Activated CD4-positive, alpha-beta T cell treated with anti-CD3 and anti-CD28 coated beads, Interleukin-2, amount 10 ng/mL, durations not matched to agents 24 days and 14 days (primary cell): ENCODE results near the gene SLC38A3. TPM values are rescaled to one million over a fixed set of nuclear protein-coding genes. Genes with fewer than 3 reads are reported as not detected.

Experiments used
- DNase-seq: peaks from one replicate; pipeline ENCODE4 v3.0.0; 2022
- H3K27ac Mint-ChIP-seq: one replicate; pipeline ENCODE4 v1.8.0; 2022; ENCODE audit warnings: mild to moderate bottlenecking, mixed read lengths
- H3K27me3 Mint-ChIP-seq: one replicate; pipeline ENCODE4 v1.8.0; 2022; ENCODE audit warnings: mixed read lengths
- H3K36me3 Mint-ChIP-seq: one replicate; pipeline ENCODE4 v1.8.0; 2022; ENCODE audit warnings: low read depth, mild to moderate bottlenecking, mixed read lengths
- H3K4me1 Mint-ChIP-seq: one replicate; pipeline ENCODE4 v1.8.0; 2021; ENCODE audit warnings: mixed read lengths
- H3K4me3 Mint-ChIP-seq: one replicate; pipeline ENCODE4 v1.8.0; 2022; ENCODE audit warnings: mild to moderate bottlenecking, moderate library complexity, mixed read lengths
- H3K9me3 Mint-ChIP-seq: one replicate; pipeline ENCODE4 v1.8.0; 2021; ENCODE audit warnings: mixed read lengths
- intact Hi-C: fragments of 100-400 bp; cut with micrococcal nuclease; formaldehyde crosslinking; loops from one replicate; pipeline ENCODE4 v1.15.1; 2023
- total RNA-seq: library from RNA; stranded (reverse); gene quantifications from 2 replicates; pipeline ENCODE4 v1.2.3, GENCODE V29; 2022

SLC38A3 gene
- total RNA-seq, 1 donor from 2014 or later = not detected

GRCh38 chr3:50230794-50231125, 25.7 kb downstream of the SLC38A3 start:
- Mint-ChIP-seq H3K4me3 (no peak overlapping the region), H3K4me1 (peaks cover 34% of the 10 kb centered on the region), H3K36me3 (peaks cover 2% of the 10 kb centered on the region), H3K27me3 (no peaks in the 10 kb centered on the region), H3K27ac (no peak overlapping the region), H3K9me3 (no peaks in the 10 kb centered on the region)
- intact Hi-C loops = no loop called here
- DNase-seq = no peak

GRCh38 chr3:50231581-50231980, 26.5 kb downstream of the SLC38A3 start:
- Mint-ChIP-seq H3K4me1 (peaks cover 29% of the 10 kb centered on the region), H3K27ac (no peak overlapping the region), H3K9me3 (no peaks in the 10 kb centered on the region), H3K36me3 (peaks cover 2% of the 10 kb centered on the region), H3K4me3 (no peak overlapping the region), H3K27me3 (no peaks in the 10 kb centered on the region)
- intact Hi-C loops = no loop called here
- no peak for DNase-seq

GRCh38 chr3:50232303-50232702, 27.2 kb downstream of the SLC38A3 start:
- no peak overlapping the region for H3K27ac Mint-ChIP-seq

GRCh38 chr3:50233176-50233575, 28.1 kb downstream of the SLC38A3 start:
- Mint-ChIP-seq H3K36me3 (peaks cover 8% of the 10 kb centered on the region), H3K9me3 (no peaks in the 10 kb centered on the region), H3K27ac (no peak overlapping the region), H3K4me1 (peaks cover 21% of the 10 kb centered on the region), H3K27me3 (no peaks in the 10 kb centered on the region), H3K4me3 (peak overlapping the region; percentile 8)
- no peak for DNase-seq
- intact Hi-C loops = no loop called here

More at GRCh38 chr3:50232303-50232702, 27.2 kb downstream of the SLC38A3 start:
- Mint-ChIP-seq H3K27me3 (no peaks in the 10 kb centered on the region), H3K36me3 (peaks cover 8% of the 10 kb centered on the region), H3K4me3 (no peak overlapping the region), H3K4me1 (peaks cover 24% of the 10 kb centered on the region), H3K9me3 (no peaks in the 10 kb centered on the region)
- no peak for DNase-seq
- intact Hi-C loops = no loop called here

GRCh38 chr3:50235716-50236483, 30.8 kb downstream of the SLC38A3 start, which contains the start of gene GNAI2:
TSS of gene GNAI2 (plus strand) at chr3:50236204. CDS start at chr3:50236336, 132 bp downstream.
- Mint-ChIP-seq H3K4me1 (peaks cover 31% of the 10 kb centered on the region), H3K9me3 (no peaks in the 10 kb centered on the region), H3K4me3 (peak within 1 kb of the TSS; percentile 99), H3K27ac (peak within 1 kb of the TSS; percentile 94), H3K27me3 (no peaks in the 10 kb centered on the region), H3K36me3 (peaks cover 21% of the 10 kb centered on the region)
- intact Hi-C loops = loop anchor here (1.0 to 5.0 kb wide), 7 partner anchors 9 to 1519 kb away; partner anchors contain the start of genes C3orf18, CISH, HEMK1 and IP6K1
- DNase-seq = peak; percentile 100

GRCh38 chr3:50236484-50237132, 31.5 kb downstream of the SLC38A3 start:
- Mint-ChIP-seq H3K27ac (peak overlapping the region; percentile 94), H3K9me3 (no peaks in the 10 kb centered on the region), H3K27me3 (no peaks in the 10 kb centered on the region), H3K36me3 (peaks cover 24% of the 10 kb centered on the region), H3K4me1 (peaks cover 35% of the 10 kb centered on the region), H3K4me3 (peak overlapping the region; percentile 99)
- intact Hi-C loops = loop anchor here (2.0 to 5.0 kb wide), 6 partner anchors 101 to 1519 kb away; partner anchors contain the start of genes C3orf18, CISH, HEMK1 and IP6K1
- no peak for DNase-seq

GRCh38 chr3:50237133-50237651, 32.1 kb downstream of the SLC38A3 start:
- Mint-ChIP-seq H3K27me3 (no peaks in the 10 kb centered on the region), H3K4me3 (peak overlapping the region; percentile 99), H3K36me3 (peaks cover 24% of the 10 kb centered on the region), H3K27ac (peak overlapping the region; percentile 94), H3K4me1 (peaks cover 40% of the 10 kb centered on the region), H3K9me3 (no peaks in the 10 kb centered on the region)
- intact Hi-C loops = loop anchor here (2.0 to 5.0 kb wide), 6 partner anchors 100 to 1520 kb away; partner anchors contain the start of genes C3orf18, CISH, HEMK1 and IP6K1
- DNase-seq = peak; percentile 85

- H3K36me3 Mint-ChIP-seq = peaks cover 27% of the 10 kb centered on the region
- intact Hi-C loops = loop anchor here (1.0 to 5.0 kb wide), 8 partner anchors 8 to 1521 kb away; partner anchors contain the start of genes C3orf18, CISH, HEMK1 and HYAL3
- H3K4me3 Mint-ChIP-seq = peak overlapping the region; percentile 99
- no peaks in the 10 kb centered on the region for H3K27me3 Mint-ChIP-seq
- H3K4me1 Mint-ChIP-seq = peaks cover 46% of the 10 kb centered on the region
- DNase-seq = peak; percentile 96
- no peaks in the 10 kb centered on the region for H3K9me3 Mint-ChIP-seq
- peak overlapping the region; percentile 94 for H3K27ac Mint-ChIP-seq
These were observed 32.9 kb downstream of the SLC38A3 start for GRCh38 chr3:50237754-50238548.

GRCh38 chr3:50238549-50239026, 33.5 kb downstream of the SLC38A3 start:
- Mint-ChIP-seq H3K4me3 (peak overlapping the region; percentile 99), H3K36me3 (peaks cover 28% of the 10 kb centered on the region), H3K27ac (peak overlapping the region; percentile 94), H3K9me3 (no peaks in the 10 kb centered on the region), H3K4me1 (peaks cover 48% of the 10 kb centered on the region), H3K27me3 (no peaks in the 10 kb centered on the region)
- intact Hi-C loops = loop anchor here (1.0 to 5.0 kb wide), 7 partner anchors 8 to 1521 kb away; partner anchors contain the start of genes C3orf18, CISH, HEMK1 and HYAL3
- no peak for DNase-seq

GRCh38 chr3:50239649-50240048, 34.6 kb downstream of the SLC38A3 start:
- Mint-ChIP-seq H3K36me3 (peaks cover 30% of the 10 kb centered on the region), H3K27me3 (no peaks in the 10 kb centered on the region), H3K27ac (peak overlapping the region; percentile 82), H3K4me1 (peaks cover 55% of the 10 kb centered on the region), H3K4me3 (peak overlapping the region; percentile 99), H3K9me3 (no peaks in the 10 kb centered on the region)
- DNase-seq = no peak
- intact Hi-C loops = loop anchor here (5.0 kb wide), 5 partner anchors 98 to 1522 kb away; partner anchors contain the start of genes C3orf18, CISH, HEMK1 and IP6K1

- H3K4me1 Mint-ChIP-seq = peaks cover 60% of the 10 kb centered on the region
- H3K36me3 Mint-ChIP-seq = peaks cover 30% of the 10 kb centered on the region
- no peak for DNase-seq
These were observed 36.1 kb downstream of the SLC38A3 start for GRCh38 chr3:50241163-50241562.

GRCh38 chr3:50241713-50242380, 36.8 kb downstream of the SLC38A3 start:
- H3K36me3 Mint-ChIP-seq = peaks cover 29% of the 10 kb centered on the region

More at GRCh38 chr3:50241163-50241562, 36.1 kb downstream of the SLC38A3 start:
- H3K27ac Mint-ChIP-seq = peak overlapping the region; percentile 95
- intact Hi-C loops = no loop called here
- H3K9me3 Mint-ChIP-seq = no peaks in the 10 kb centered on the region
- no peaks in the 10 kb centered on the region for H3K27me3 Mint-ChIP-seq
- H3K4me3 Mint-ChIP-seq = peak overlapping the region; percentile 78

More at GRCh38 chr3:50241713-50242380, 36.8 kb downstream of the SLC38A3 start:
- H3K4me3 Mint-ChIP-seq = peak overlapping the region; percentile 78
- intact Hi-C loops = loop anchor here (1.0 kb wide), 1 partner anchor 29 kb away; no protein-coding TSS in a partner anchor
- no peaks in the 10 kb centered on the region for H3K9me3 Mint-ChIP-seq
- DNase-seq = no peak
- H3K27me3 Mint-ChIP-seq = no peaks in the 10 kb centered on the region
- H3K27ac Mint-ChIP-seq = peak overlapping the region; percentile 95
- H3K4me1 Mint-ChIP-seq = peaks cover 66% of the 10 kb centered on the region
